GM21526 (cell line): ENCODE results near the gene CCL3.
A peak's percentile ranks its signal among the peaks of the same experiment; 100 is the strongest.
"Not testable (repeated sequence)": the region's sequence is repeated elsewhere in the genome, so short reads cannot be mapped to it uniquely, and the experiment has no call there.

Experiments used
- ATAC-seq: cut with Tn5 transposase; IDR thresholded peaks from one replicate; pipeline ENCODE4 v1.9.1; 2021; ENCODE audit warnings: moderate library complexity; ENCODE audit not compliant: unreplicated experiment, low FRiP score

Gene CCL3

GRCh38 chr17:36117505-36118382, 27.8 kb upstream of the CCL3 start:
- ATAC-seq = no peak

GRCh38 chr17:36115649-36115977, 25.7 kb upstream of the CCL3 start:
- ATAC-seq = not testable (repeated sequence)

- not testable (repeated sequence) for ATAC-seq
These were observed 25.2 kb upstream of the CCL3 start for GRCh38 chr17:36114971-36115648.

- ATAC-seq = not testable (repeated sequence)
These were observed 23.2 kb upstream of the CCL3 start for GRCh38 chr17:36113131-36113530.

- ATAC-seq = no peak
These were observed 22.6 kb upstream of the CCL3 start for GRCh38 chr17:36112572-36112971.

- no peak for ATAC-seq
These were observed 21.1 kb upstream of the CCL3 start for GRCh38 chr17:36111068-36111490.

- ATAC-seq = not testable (repeated sequence)
These were observed 18.3 kb upstream of the CCL3 start for GRCh38 chr17:36108265-36108664.

- no peak for ATAC-seq
These were observed 17.7 kb upstream of the CCL3 start for GRCh38 chr17:36107660-36108059.

GRCh38 chr17:36106493-36106835, 16.5 kb upstream of the CCL3 start:
- no peak for ATAC-seq

GRCh38 chr17:36105781-36106492, 16.0 kb upstream of the CCL3 start:
- ATAC-seq = no peak

- ATAC-seq = no peak
These were observed 14.8 kb upstream of the CCL3 start for GRCh38 chr17:36104701-36105181.

GRCh38 chr17:36104246-36104645, 14.3 kb upstream of the CCL3 start:
- not testable (repeated sequence) for ATAC-seq

GRCh38 chr17:36103401-36103975, 13.5 kb upstream of the CCL3 start, which contains the start of gene CCL4:
Gene CCL4 (plus strand): TSS chr17:36103827. CDS start chr17:36103906, 79 bp downstream.
- peak; percentile 57 for ATAC-seq

GRCh38 chr17:36099004-36099403, 9.1 kb upstream of the CCL3 start:
- not testable (repeated sequence) for ATAC-seq

GRCh38 chr17:36095992-36096391, 6.0 kb upstream of the CCL3 start:
- ATAC-seq = no peak

GRCh38 chr17:36094746-36095145, 4.8 kb upstream of the CCL3 start:
- no peak for ATAC-seq

- ATAC-seq = no peak
These were observed 4.3 kb upstream of the CCL3 start for GRCh38 chr17:36094232-36094631.

GRCh38 chr17:36092715-36093114, 2.8 kb upstream of the CCL3 start:
- not testable (repeated sequence) for ATAC-seq

- ATAC-seq = no peak
These were observed 2.3 kb upstream of the CCL3 start for GRCh38 chr17:36092230-36092629.

- no peak for ATAC-seq
These were observed 541 bp downstream of the CCL3 start for GRCh38 chr17:36089339-36089865.
